H1 (cell line): Measurements from ENCODE around the gene FN3KRP. TPM values are rescaled to one million over a fixed set of nuclear protein-coding genes. Genes with fewer than 3 reads are reported as not detected.
A peak's percentile ranks its signal among the peaks of the same experiment; 100 is the strongest.

Source experiments
- CHD7 ChIP-seq: fragments of 300-600 bp; sonication (generic); IDR thresholded peaks from 2 replicates; pipeline ENCODE4 v1.7.1; 2012; ENCODE audit warnings: low read length, moderate library complexity, mild to moderate bottlenecking, inconsistent platforms; ENCODE audit not compliant: insufficient replicate concordance
- CREB1 ChIP-seq: IDR thresholded peaks from 2 replicates; pipeline ENCODE4 v1.6.1; 2012; ENCODE audit warnings: inconsistent platforms
- E2F6 ChIP-seq: IDR thresholded peaks from 2 replicates; pipeline ENCODE4 v1.6.1; 2012; ENCODE audit warnings: inconsistent platforms
- EGR1 ChIP-seq: IDR thresholded peaks from 2 replicates; pipeline ENCODE4 v1.6.1; 2011; ENCODE audit warnings: low read depth, low read length, borderline replicate concordance
- GABPA ChIP-seq: IDR thresholded peaks from 2 replicates; pipeline ENCODE4 v1.6.1; 2011; ENCODE audit warnings: mild to moderate bottlenecking, low read length, moderate library complexity, borderline replicate concordance; ENCODE audit not compliant: insufficient read depth
- JUND ChIP-seq: IDR thresholded peaks from 2 replicates; pipeline ENCODE4 v1.6.1; 2011; ENCODE audit warnings: mild to moderate bottlenecking, improper control_type of control experiment, low read length
- MAFK ChIP-seq: IDR thresholded peaks from 2 replicates; pipeline ENCODE4 v1.6.1; 2012; ENCODE audit warnings: low read depth, mild to moderate bottlenecking, improper control_type of control experiment, low read length
- RFX5 ChIP-seq: IDR thresholded peaks from 2 replicates; pipeline ENCODE4 v1.6.1; 2011; ENCODE audit warnings: low read depth, low read length, improper control_type of control experiment, borderline replicate concordance
- RXRA ChIP-seq: IDR thresholded peaks from 2 replicates; pipeline ENCODE4 v1.6.1; 2011; ENCODE audit warnings: low read depth, mild to moderate bottlenecking, low read length, moderate library complexity; ENCODE audit not compliant: insufficient read depth
- TAF7 ChIP-seq: optimal IDR thresholded peaks from 2 replicates; pipeline ENCODE3; 2011; ENCODE audit warnings: low read depth, mild to moderate bottlenecking, inconsistent platforms, low read length, moderate library complexity, borderline replicate concordance
- YY1 ChIP-seq: IDR thresholded peaks from 2 replicates; pipeline ENCODE4 v1.6.1; 2011; ENCODE audit warnings: low read depth, mild to moderate bottlenecking, low read length
- polyA plus RNA-seq, 7 experiments: library from polyadenylated mRNA; depleted of rRNA in 3 of 7; stranded (reverse) in 5 of 7; unstranded in 2 of 7; fragments of >200 nt in 5 of 7; fragments of 200-250 nt in 2 of 7; gene quantifications; 1 replicate in 5 of 7; 2 replicates in 1 of 7; 4 replicates in 1 of 7; pipeline versions ENCODE4 v1.2.1 to v1.2.3, GENCODE V29; 2011 to 2013; ENCODE audit warnings: missing spikeins in 2 of 7, mixed read lengths in 2 of 7
- total RNA-seq: library from RNA; stranded (reverse); fragmentation: NEBNext Ultra II Directional; extraction: Animal tissue kit (Norgen Biotek cat#: 25700); gene quantifications from 2 replicates; pipeline ENCODE4 v1.2.1, GENCODE V29; 2021

FN3KRP gene
- total and polyA plus RNA-seq, 2 of the 8 experiments (the other 6 are each of a cell fraction or from before 2014, with no cell fraction given) = 18.1 to 21.4 TPM

GRCh38 chr17:82668631-82669099 is 47.8 kb upstream of the FN3KRP start (continued):
- TF ChIP-seq CHD7 (no peak), E2F6 (peak; percentile 53; the same call in 1 of the 2 replicates), JUND (no peak), TAF7 (no peak), RFX5 (no peak), CREB1 (peak; percentile 29; the same call in 1 of the 2 replicates), GABPA (peak; percentile 75; the same call in 1 of the 2 replicates), YY1 (peak; percentile 70; the same call in 1 of the 2 replicates), MAFK (no peak), EGR1 (peak; percentile 59; the same call in 1 of the 2 replicates), RXRA (no peak)
